SIG-M5 (cell line): Measurements from ENCODE around the gene ZFTA.
"Not testable (repeated sequence)": the region's sequence is repeated elsewhere in the genome, so short reads cannot be mapped to it uniquely, and the experiment has no call there.

Experiments used
- DNase-seq: peaks from one replicate; lab custom pipeline; 2025; lab: John Stamatoyannopoulos, UW

ZFTA gene

GRCh38 chr11:63768237-63769041 lies at the start of gene ZFTA:
Gene ZFTA, minus strand, starts transcription at chr11:63768775. Its CDS starts 153 bp downstream, at chr11:63768622.
- no peak for DNase-seq

- no peak for DNase-seq
These were observed 49.4 kb upstream of the ZFTA start for GRCh38 chr11:63817758-63818498.

GRCh38 chr11:63816732-63817131 lies 48.2 kb upstream of the ZFTA start:
- no peak for DNase-seq

- no peak for DNase-seq
These were observed 47.6 kb upstream of the ZFTA start for GRCh38 chr11:63816166-63816565.

- no peak for DNase-seq
These were observed 45.8 kb upstream of the ZFTA start for GRCh38 chr11:63814383-63814736.

- no peak for DNase-seq
These were observed 45.2 kb upstream of the ZFTA start for GRCh38 chr11:63813563-63814382.

GRCh38 chr11:63813035-63813562 lies 44.5 kb upstream of the ZFTA start, which contains the start of gene SPINDOC:
Gene SPINDOC, plus strand, starts transcription at chr11:63813456. Its CDS starts 231 bp downstream, at chr11:63813687.
- DNase-seq = no peak

GRCh38 chr11:63811522-63811921 lies 42.9 kb upstream of the ZFTA start:
- no peak for DNase-seq

- not testable (repeated sequence) for DNase-seq
These were observed 41.8 kb upstream of the ZFTA start for GRCh38 chr11:63810383-63810782.

GRCh38 chr11:63805844-63806415 lies 37.4 kb upstream of the ZFTA start:
- no peak for DNase-seq

- DNase-seq = no peak
These were observed 35.7 kb upstream of the ZFTA start for GRCh38 chr11:63804259-63804658.

GRCh38 chr11:63802637-63803414 lies 34.3 kb upstream of the ZFTA start:
- no peak for DNase-seq

- DNase-seq = no peak
These were observed 32.3 kb upstream of the ZFTA start for GRCh38 chr11:63800921-63801320.

- DNase-seq = no peak
These were observed 26.5 kb upstream of the ZFTA start for GRCh38 chr11:63795066-63795465.

GRCh38 chr11:63793161-63793560 lies 24.6 kb upstream of the ZFTA start:
- DNase-seq = no peak

GRCh38 chr11:63791495-63792167 lies 23.1 kb upstream of the ZFTA start:
- DNase-seq = no peak

GRCh38 chr11:63785823-63786222 lies 17.2 kb upstream of the ZFTA start:
- no peak for DNase-seq

GRCh38 chr11:63783925-63784592 lies 15.5 kb upstream of the ZFTA start:
- no peak for DNase-seq

- DNase-seq = no peak
These were observed 14.2 kb upstream of the ZFTA start for GRCh38 chr11:63782749-63783148.

GRCh38 chr11:63779039-63779438 lies 10.5 kb upstream of the ZFTA start:
- no peak for DNase-seq
